Breast epithelium (tissue), 4 donors: ENCODE data around the gene OPCML. TPM values are rescaled to one million over a fixed set of nuclear protein-coding genes. Genes with fewer than 3 reads are reported as not detected.

Source experiments
- DNase-seq, 2 donors: peaks; one replicate each; pipeline ENCODE4 v3.0.0-alpha.2; 2019; ENCODE audit warnings: low spot score in 2 of 2
- H3K27ac ChIP-seq, 2 donors: fragments of 200-600 bp; sonication (generic) in 1 of 2; one replicate each; pipeline ENCODE4 v1.5.1; 2016 to 2019; ENCODE audit warnings: mild to moderate bottlenecking in 1 of 2
- H3K27me3 ChIP-seq, 2 donors: fragments of 200-600 bp; sonication (generic) in 1 of 2; one replicate each; pipeline versions ENCODE4 v1.5.1 to v1.6.0; 2017 to 2019; ENCODE audit warnings: control low read depth in 1 of 2, mild to moderate bottlenecking in 1 of 2
- H3K36me3 ChIP-seq: fragments of 200-600 bp; one replicate; pipeline ENCODE4 v1.5.1; 2019
- H3K4me1 ChIP-seq, 2 donors: fragments of 200-600 bp; sonication (generic); one replicate each; pipeline ENCODE4 v1.5.1; 2016 to 2019; ENCODE audit warnings: control low read depth in 1 of 2
- H3K4me3 ChIP-seq, 3 donors: fragments of 200-600 bp; sonication (generic); 1 replicate in 2 of 3; 2 replicates in 1 of 3; pipeline ENCODE4 v1.5.1; 2016 to 2019; ENCODE audit warnings: mild to moderate bottlenecking in 3 of 3, moderate library complexity in 2 of 3
- H3K9me3 ChIP-seq, 2 donors: fragments of 200-600 bp; sonication (generic) in 1 of 2; one replicate each; pipeline ENCODE4 v1.5.1; 2016 to 2019; ENCODE audit warnings: control low read depth in 1 of 2
- CTCF ChIP-seq, 3 donors: fragments of 450-650 bp; IDR thresholded peaks; one replicate each; pipeline ENCODE4 v1.5.1; 2016 to 2017; ENCODE audit warnings: antibody characterized with exemption in 3 of 3, mild to moderate bottlenecking in 3 of 3, moderate library complexity in 3 of 3
- POLR2A ChIP-seq: fragments of 450-650 bp; IDR thresholded peaks from one replicate; pipeline ENCODE4 v1.6.1; 2016; ENCODE audit warnings: antibody characterized with exemption, mild to moderate bottlenecking, moderate library complexity
- POLR2AphosphoS5 ChIP-seq, 3 donors: sonication (generic); formaldehyde crosslinking; IDR thresholded peaks; one replicate each; pipeline ENCODE4 v1.6.1; 2017; ENCODE audit warnings: antibody characterized with exemption in 3 of 3
- intact Hi-C: fragments of 100-400 bp; cut with DNase I; formaldehyde crosslinking; loops from one replicate; pipeline ENCODE4 v1.15.1; 2023; ENCODE audit warnings: low total_unique reads
- total RNA-seq, 3 donors: library from RNA; depleted of rRNA; stranded (reverse); fragments of >200 nt; gene quantifications; one replicate each; pipeline ENCODE4 v1.1.0, GENCODE V29; 2016

Gene OPCML
- total RNA-seq, 3 donors from 2014 or later = not detected

- intact Hi-C loops = no loop called here
- TF ChIP-seq POLR2AphosphoS5 (IDR thresholded peaks at IDR 0.05) (no peak), POLR2A (no peak), CTCF (IDR thresholded peaks at IDR 0.05) (no peak)
- DNase-seq = no peak
- H3K4me1 ChIP-seq = no peaks in the 10 kb centered on the region
- no peaks in the 10 kb centered on the region for H3K36me3 ChIP-seq
- H3K4me3 ChIP-seq = no peak overlapping the region
- H3K9me3 ChIP-seq = no peaks in the 10 kb centered on the region
- no peak overlapping the region for H3K27ac ChIP-seq
- peaks cover 0 to 18% of the 10 kb centered on the region in 2 donors for H3K27me3 ChIP-seq
Measured at GRCh38 chr11:133137270-133137669, 395.0 kb downstream of the OPCML start.

GRCh38 chr11:133136376-133136775 lies 395.9 kb downstream of the OPCML start:
- Histone ChIP-seq H3K27ac (no peak overlapping the region), H3K4me1 (no peaks in the 10 kb centered on the region), H3K4me3 (no peak overlapping the region), H3K36me3 (no peaks in the 10 kb centered on the region), H3K9me3 (no peaks in the 10 kb centered on the region), H3K27me3 (peaks cover 0 to 18% of the 10 kb centered on the region in 2 donors)
- intact Hi-C loops = no loop called here
- no peak for TF ChIP-seq POLR2AphosphoS5 (IDR thresholded peaks at IDR 0.05)
- no peak for TF ChIP-seq POLR2A
- TF ChIP-seq CTCF (IDR thresholded peaks at IDR 0.05) = no peak
- DNase-seq = no peak

GRCh38 chr11:133134314-133135173 lies 397.8 kb downstream of the OPCML start:
- H3K27me3 ChIP-seq = peaks cover 0 to 18% of the 10 kb centered on the region in 2 donors
- no peak overlapping the region for H3K4me3 ChIP-seq
- no peak overlapping the region for H3K27ac ChIP-seq
- peak; percentile 33 to 60 (median 40) for TF ChIP-seq CTCF (IDR thresholded peaks at IDR 0.05)
- TF ChIP-seq POLR2A = no peak
- TF ChIP-seq POLR2AphosphoS5 (IDR thresholded peaks at IDR 0.05) = no peak
- no peaks in the 10 kb centered on the region for H3K4me1 ChIP-seq
- no peaks in the 10 kb centered on the region for H3K9me3 ChIP-seq
- H3K36me3 ChIP-seq = no peaks in the 10 kb centered on the region
- peak in 1 of 2 donors; percentile 32 for DNase-seq
- intact Hi-C loops = no loop called here

DNA sequence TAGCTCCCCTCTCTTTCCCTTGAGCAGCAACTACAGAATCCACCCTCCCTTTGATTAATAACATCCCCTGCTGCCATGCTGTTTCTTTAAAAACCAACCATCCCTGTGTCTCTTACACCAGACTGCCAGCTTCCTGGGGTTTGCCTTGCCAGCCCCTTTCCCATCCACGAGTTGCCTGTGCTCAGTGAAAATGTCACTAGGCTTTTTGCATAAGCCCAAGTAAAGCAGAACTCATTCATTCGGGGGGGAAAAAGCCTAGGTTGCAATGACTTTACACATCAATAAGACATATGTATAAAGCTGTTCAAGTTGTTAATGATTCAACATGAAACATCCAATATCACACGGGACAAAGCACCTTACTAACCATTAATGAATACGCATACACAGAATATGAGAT lies 398.7 kb downstream of the OPCML start:
- Histone ChIP-seq H3K27ac (no peak overlapping the region), H3K4me1 (no peaks in the 10 kb centered on the region), H3K36me3 (no peaks in the 10 kb centered on the region), H3K27me3 (peaks cover 0 to 18% of the 10 kb centered on the region in 2 donors), H3K9me3 (no peaks in the 10 kb centered on the region), H3K4me3 (no peak overlapping the region)
- TF ChIP-seq POLR2A = no peak
- TF ChIP-seq CTCF (IDR thresholded peaks at IDR 0.05) = no peak
- TF ChIP-seq POLR2AphosphoS5 (IDR thresholded peaks at IDR 0.05) = no peak
- no peak for DNase-seq
- intact Hi-C loops = no loop called here

DNA sequence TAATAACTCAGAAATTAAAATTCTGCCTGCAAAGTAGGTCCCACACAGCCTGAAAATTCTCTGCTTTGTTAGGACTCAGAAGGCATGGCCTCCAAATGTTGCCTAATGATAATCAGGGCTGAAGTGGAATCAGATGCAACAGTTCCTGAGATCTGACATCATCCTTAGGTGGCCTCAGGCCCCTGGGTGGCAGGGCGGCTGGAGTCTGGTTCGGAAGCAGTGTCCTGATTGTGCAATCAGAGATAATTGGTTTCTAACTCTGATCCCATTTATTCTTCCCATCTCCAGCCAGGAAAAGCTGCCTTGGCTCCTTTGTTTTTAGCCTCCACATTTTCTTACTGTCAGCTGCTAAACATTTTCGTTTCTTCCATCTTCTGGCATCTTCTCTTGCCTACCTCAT lies 399.3 kb downstream of the OPCML start:
- Histone ChIP-seq H3K4me1 (no peaks in the 10 kb centered on the region), H3K4me3 (no peak overlapping the region), H3K27ac (no peak overlapping the region), H3K9me3 (no peaks in the 10 kb centered on the region), H3K36me3 (no peaks in the 10 kb centered on the region), H3K27me3 (peaks cover 0 to 18% of the 10 kb centered on the region in 2 donors)
- DNase-seq = no peak
- intact Hi-C loops = no loop called here
- TF ChIP-seq POLR2A (no peak), POLR2AphosphoS5 (IDR thresholded peaks at IDR 0.05) (no peak), CTCF (IDR thresholded peaks at IDR 0.05) (no peak)
